ENCODE data around the gene HAX1. TPM values are rescaled to one million over a fixed set of nuclear protein-coding genes. Genes with fewer than 3 reads are reported as not detected.

The HAX1 gene
- total and polyA plus RNA-seq, 2 of the 8 experiments (the other 6 are each of a cell fraction or from before 2014, with no cell fraction given), result 82.2 to 115 TPM

DNA sequence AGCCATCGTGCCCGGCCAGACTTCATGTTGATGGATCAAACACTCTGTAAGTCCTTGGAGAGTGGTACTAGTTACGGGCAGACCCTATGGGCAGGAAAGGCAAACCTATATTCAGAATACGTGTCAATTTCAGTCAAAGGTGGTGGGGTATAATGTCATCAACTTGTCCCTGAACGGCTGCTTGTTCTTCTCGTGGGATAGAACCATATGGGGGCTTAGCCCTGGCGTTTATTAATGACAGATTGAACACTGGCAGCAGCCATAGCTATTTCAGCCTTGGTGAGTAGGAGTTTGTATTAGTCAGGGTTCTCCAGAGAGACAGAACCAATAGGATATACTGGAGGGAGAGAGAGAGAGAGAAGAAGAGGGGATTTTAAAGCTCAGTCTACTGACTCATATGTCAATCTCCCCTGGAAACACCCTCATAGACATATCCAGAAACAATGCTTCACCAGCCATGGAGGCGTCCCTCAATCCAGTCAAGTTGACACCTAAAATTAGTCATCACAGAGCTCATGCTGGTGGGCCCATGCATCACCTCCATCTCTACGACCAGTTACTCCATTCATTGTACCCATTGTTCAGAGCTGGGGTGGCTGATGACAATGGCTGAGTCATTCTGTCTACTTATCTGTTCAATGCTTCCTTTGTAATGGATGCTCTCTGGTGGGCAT lies 32.4 kb downstream of the HAX1 start (continued):
- TF ChIP-seq SUZ12 (IDR thresholded peaks at IDR 0.05; ENCODE audit: low read length) (no peak), RFX5 (IDR thresholded peaks at IDR 0.05; ENCODE audit: borderline replicate concordance, low read depth, low read length) (no peak), GTF2F1 (IDR thresholded peaks at IDR 0.05; ENCODE audit: borderline replicate concordance, low read depth, low read length) (no peak), TAF7 (optimal IDR thresholded peaks at IDR 0.05; ENCODE audit: borderline replicate concordance, low read depth, low read length) (no peak), JUND (IDR thresholded peaks at IDR 0.05; ENCODE audit: low read length) (no peak)

All from H1 (cell line).